Uterus (tissue), 2 donors: ENCODE results near the gene SH3GL2.

Source experiments
- CTCF ChIP-seq, 4 experiments: fragments of 200-600 bp in 2 of 4; fragments of 450-650 bp in 2 of 4; sonication (generic) in 2 of 4; IDR thresholded peaks; one replicate each; pipeline ENCODE4 v1.5.1; 2016 to 2019; ENCODE audit warnings: antibody characterized with exemption in 4 of 4, mild to moderate bottlenecking in 2 of 4, moderate library complexity in 1 of 4
- POLR2A ChIP-seq, 2 donors: fragments of 450-650 bp; IDR thresholded peaks; one replicate each; pipeline ENCODE4 v1.6.1; 2016; ENCODE audit warnings: antibody characterized with exemption in 2 of 2, mild to moderate bottlenecking in 1 of 2, moderate library complexity in 1 of 2

GRCh38 chr9:17813798-17814197 lies 234.9 kb downstream of the SH3GL2 start:
- TF ChIP-seq CTCF (IDR thresholded peaks at IDR 0.05): no peak
- TF ChIP-seq POLR2A (IDR thresholded peaks at IDR 0.05): no peak
